ENCODE measurements around the gene GPR21.

GPR21 gene

GRCh38 chr9:123033352-123033751 is at the start of gene GPR21:
Gene GPR21, plus strand, starts transcription at chr9:123033667. Its CDS starts 900 bp downstream, at chr9:123034567.
- no peak for TF ChIP-seq CTCF (conservative IDR thresholded peaks at IDR 0.05; ENCODE audit: low read depth)
- ChIA-PET CTCF (no interaction called here), POLR2A (ENCODE audit: low non-redundant PET) (no interaction called here)
- no peak within 1 kb of the TSS for H3K27ac ChIP-seq
- no peak for DNase-seq (ENCODE audit: low spot score)

- DNase-seq (ENCODE audit: low spot score) = no peak
- POLR2A ChIA-PET (ENCODE audit: low non-redundant PET) = no interaction called here
Observed at GRCh38 chr9:122986010-122986409, 47.5 kb upstream of the GPR21 start.

GRCh38 chr9:122988141-122988540 is 45.3 kb upstream of the GPR21 start:
- DNase-seq (ENCODE audit: low spot score) = no peak
- TF ChIP-seq CTCF (conservative IDR thresholded peaks at IDR 0.05; ENCODE audit: low read depth) = no peak
- H3K27ac ChIP-seq = no peak overlapping the region
- ChIA-PET CTCF (interaction anchor here (0.6 to 0.7 kb wide), 4 partner anchors 17 to 1250 kb away, joined by 3 to 4 read pairs (median 4); no protein-coding TSS in a partner anchor), POLR2A (ENCODE audit: low non-redundant PET) (no interaction called here)

More at GRCh38 chr9:122986010-122986409, 47.5 kb upstream of the GPR21 start:
- no peak for TF ChIP-seq CTCF (conservative IDR thresholded peaks at IDR 0.05; ENCODE audit: low read depth)
- CTCF ChIA-PET = no interaction called here
- no peak overlapping the region for H3K27ac ChIP-seq

GRCh38 chr9:122988920-122989621 is 44.4 kb upstream of the GPR21 start:
- H3K27ac ChIP-seq = no peak overlapping the region
- POLR2A ChIA-PET (ENCODE audit: low non-redundant PET) = no interaction called here
- CTCF ChIA-PET = interaction anchor here (0.7 kb wide), 1 partner anchor 179 kb away, joined by 4 read pairs; no protein-coding TSS in a partner anchor
- no peak for TF ChIP-seq CTCF (conservative IDR thresholded peaks at IDR 0.05; ENCODE audit: low read depth)
- DNase-seq (ENCODE audit: low spot score) = no peak

- ChIA-PET CTCF (interaction anchor here (0.6 to 1.4 kb wide), 16 partner anchors 12 to 1871 kb away, joined by 3 to 7 read pairs (median 4); partner anchors contain the start of gene ZBTB26), POLR2A (ENCODE audit: low non-redundant PET) (no interaction called here)
- DNase-seq (ENCODE audit: low spot score) = peak; percentile 87
- peak; percentile 96 for TF ChIP-seq CTCF (conservative IDR thresholded peaks at IDR 0.05; ENCODE audit: low read depth)
- peak overlapping the region; percentile 61 for H3K27ac ChIP-seq
Observed at GRCh38 chr9:122991370-122991830, 42.1 kb upstream of the GPR21 start.

- TF ChIP-seq CTCF (conservative IDR thresholded peaks at IDR 0.05; ENCODE audit: low read depth) = no peak
- ChIA-PET CTCF (interaction anchor here (0.6 kb wide), 1 partner anchor 55 kb away, joined by 4 read pairs; no protein-coding TSS in a partner anchor), POLR2A (ENCODE audit: low non-redundant PET) (no interaction called here)
Observed at GRCh38 chr9:122996586-122996985, 36.9 kb upstream of the GPR21 start.

More at GRCh38 chr9:122996586-122996985, 36.9 kb upstream of the GPR21 start:
- DNase-seq (ENCODE audit: low spot score) = no peak
- H3K27ac ChIP-seq = no peak overlapping the region

Data from RWPE1 (cell line).